Liver (tissue), 3 donors: Measurements from ENCODE around the gene HBG1.

ENCODE experiments used
- EGR1 ChIP-seq, 2 donors: IDR thresholded peaks; 2 replicates each; pipeline ENCODE4 v1.6.1; 2016 to 2018; ENCODE audit warnings: antibody characterized with exemption in 2 of 2, low read depth in 2 of 2
- FOXA1 ChIP-seq: IDR thresholded peaks from 2 replicates; pipeline ENCODE4 v1.6.1; 2016; ENCODE audit warnings: antibody characterized with exemption
- GABPA ChIP-seq, 2 donors: IDR thresholded peaks in 1 of 2; conservative IDR thresholded peaks in 1 of 2; 2 replicates each; pipeline ENCODE4 v1.6.1; 2016; ENCODE audit warnings: antibody characterized with exemption in 2 of 2, mild to moderate bottlenecking in 1 of 2, moderate library complexity in 1 of 2
- JUND ChIP-seq, 2 donors: IDR thresholded peaks; 2 replicates each; pipeline ENCODE4 v1.6.1; 2016; ENCODE audit warnings: antibody characterized with exemption in 2 of 2
- RAD21 ChIP-seq, 2 donors: IDR thresholded peaks; 2 replicates each; pipeline ENCODE4 v1.6.1; 2016; ENCODE audit warnings: antibody characterized with exemption in 2 of 2, mild to moderate bottlenecking in 2 of 2
- RXRA ChIP-seq, 2 donors: IDR thresholded peaks; 2 replicates each; pipeline ENCODE4 v1.6.1; 2017 to 2018; ENCODE audit warnings: antibody characterized with exemption in 2 of 2, mild to moderate bottlenecking in 1 of 2
- TAF1 ChIP-seq: conservative IDR thresholded peaks from 2 replicates; pipeline ENCODE4 v1.6.1; 2016; ENCODE audit warnings: antibody characterized with exemption, mild to moderate bottlenecking
- TF ChIP-seq, protein P1 (sequence below): fragments of 150-350 bp; IDR thresholded peaks from 2 replicates; pipeline ENCODE4 v1.5.1; 2017; ENCODE audit warnings: improper control_type of control experiment, low read depth, low read length; ENCODE audit not compliant: missing input control
- TF ChIP-seq, protein P2 (sequence below): IDR thresholded peaks from 2 replicates; pipeline ENCODE4 v1.6.1; 2016; ENCODE audit warnings: antibody characterized with exemption
- TF ChIP-seq, protein P3 (sequence below): IDR thresholded peaks from 2 replicates; pipeline ENCODE4 v1.6.1; 2016; ENCODE audit warnings: antibody characterized with exemption, mild to moderate bottlenecking
- TF ChIP-seq, protein P4 (sequence below): IDR thresholded peaks from 2 replicates; pipeline ENCODE4 v1.6.1; 2016; ENCODE audit warnings: antibody characterized with exemption
- TF ChIP-seq, protein P5 (sequence below): IDR thresholded peaks from 2 replicates; pipeline ENCODE4 v1.6.1; 2016; ENCODE audit warnings: antibody characterized with exemption
- donor health status: healthy.
- donor health status: healthy.

DNA sequence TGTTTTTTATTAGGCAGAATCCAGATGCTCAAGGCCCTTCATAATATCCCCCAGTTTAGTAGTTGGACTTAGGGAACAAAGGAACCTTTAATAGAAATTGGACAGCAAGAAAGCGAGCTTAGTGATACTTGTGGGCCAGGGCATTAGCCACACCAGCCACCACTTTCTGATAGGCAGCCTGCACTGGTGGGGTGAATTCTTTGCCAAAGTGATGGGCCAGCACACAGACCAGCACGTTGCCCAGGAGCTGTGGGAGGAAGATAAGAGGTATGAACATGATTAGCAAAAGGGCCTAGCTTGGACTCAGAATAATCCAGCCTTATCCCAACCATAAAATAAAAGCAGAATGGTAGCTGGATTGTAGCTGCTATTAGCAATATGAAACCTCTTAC is 24.2 kb downstream of the HBG1 start:
- TF ChIP-seq, protein P1, sequence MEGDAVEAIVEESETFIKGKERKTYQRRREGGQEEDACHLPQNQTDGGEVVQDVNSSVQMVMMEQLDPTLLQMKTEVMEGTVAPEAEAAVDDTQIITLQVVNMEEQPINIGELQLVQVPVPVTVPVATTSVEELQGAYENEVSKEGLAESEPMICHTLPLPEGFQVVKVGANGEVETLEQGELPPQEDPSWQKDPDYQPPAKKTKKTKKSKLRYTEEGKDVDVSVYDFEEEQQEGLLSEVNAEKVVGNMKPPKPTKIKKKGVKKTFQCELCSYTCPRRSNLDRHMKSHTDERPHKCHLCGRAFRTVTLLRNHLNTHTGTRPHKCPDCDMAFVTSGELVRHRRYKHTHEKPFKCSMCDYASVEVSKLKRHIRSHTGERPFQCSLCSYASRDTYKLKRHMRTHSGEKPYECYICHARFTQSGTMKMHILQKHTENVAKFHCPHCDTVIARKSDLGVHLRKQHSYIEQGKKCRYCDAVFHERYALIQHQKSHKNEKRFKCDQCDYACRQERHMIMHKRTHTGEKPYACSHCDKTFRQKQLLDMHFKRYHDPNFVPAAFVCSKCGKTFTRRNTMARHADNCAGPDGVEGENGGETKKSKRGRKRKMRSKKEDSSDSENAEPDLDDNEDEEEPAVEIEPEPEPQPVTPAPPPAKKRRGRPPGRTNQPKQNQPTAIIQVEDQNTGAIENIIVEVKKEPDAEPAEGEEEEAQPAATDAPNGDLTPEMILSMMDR = no peak
- no peak for TF ChIP-seq EGR1 (IDR thresholded peaks at IDR 0.05; ENCODE audit: low read depth in 2 of 2)
- TF ChIP-seq, protein P2, sequence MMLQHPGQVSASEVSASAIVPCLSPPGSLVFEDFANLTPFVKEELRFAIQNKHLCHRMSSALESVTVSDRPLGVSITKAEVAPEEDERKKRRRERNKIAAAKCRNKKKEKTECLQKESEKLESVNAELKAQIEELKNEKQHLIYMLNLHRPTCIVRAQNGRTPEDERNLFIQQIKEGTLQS = no peak
- TF ChIP-seq RAD21 (IDR thresholded peaks at IDR 0.05) = no peak
- TF ChIP-seq, protein P3, sequence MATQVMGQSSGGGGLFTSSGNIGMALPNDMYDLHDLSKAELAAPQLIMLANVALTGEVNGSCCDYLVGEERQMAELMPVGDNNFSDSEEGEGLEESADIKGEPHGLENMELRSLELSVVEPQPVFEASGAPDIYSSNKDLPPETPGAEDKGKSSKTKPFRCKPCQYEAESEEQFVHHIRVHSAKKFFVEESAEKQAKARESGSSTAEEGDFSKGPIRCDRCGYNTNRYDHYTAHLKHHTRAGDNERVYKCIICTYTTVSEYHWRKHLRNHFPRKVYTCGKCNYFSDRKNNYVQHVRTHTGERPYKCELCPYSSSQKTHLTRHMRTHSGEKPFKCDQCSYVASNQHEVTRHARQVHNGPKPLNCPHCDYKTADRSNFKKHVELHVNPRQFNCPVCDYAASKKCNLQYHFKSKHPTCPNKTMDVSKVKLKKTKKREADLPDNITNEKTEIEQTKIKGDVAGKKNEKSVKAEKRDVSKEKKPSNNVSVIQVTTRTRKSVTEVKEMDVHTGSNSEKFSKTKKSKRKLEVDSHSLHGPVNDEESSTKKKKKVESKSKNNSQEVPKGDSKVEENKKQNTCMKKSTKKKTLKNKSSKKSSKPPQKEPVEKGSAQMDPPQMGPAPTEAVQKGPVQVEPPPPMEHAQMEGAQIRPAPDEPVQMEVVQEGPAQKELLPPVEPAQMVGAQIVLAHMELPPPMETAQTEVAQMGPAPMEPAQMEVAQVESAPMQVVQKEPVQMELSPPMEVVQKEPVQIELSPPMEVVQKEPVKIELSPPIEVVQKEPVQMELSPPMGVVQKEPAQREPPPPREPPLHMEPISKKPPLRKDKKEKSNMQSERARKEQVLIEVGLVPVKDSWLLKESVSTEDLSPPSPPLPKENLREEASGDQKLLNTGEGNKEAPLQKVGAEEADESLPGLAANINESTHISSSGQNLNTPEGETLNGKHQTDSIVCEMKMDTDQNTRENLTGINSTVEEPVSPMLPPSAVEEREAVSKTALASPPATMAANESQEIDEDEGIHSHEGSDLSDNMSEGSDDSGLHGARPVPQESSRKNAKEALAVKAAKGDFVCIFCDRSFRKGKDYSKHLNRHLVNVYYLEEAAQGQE = no peak
- TF ChIP-seq, protein P4, sequence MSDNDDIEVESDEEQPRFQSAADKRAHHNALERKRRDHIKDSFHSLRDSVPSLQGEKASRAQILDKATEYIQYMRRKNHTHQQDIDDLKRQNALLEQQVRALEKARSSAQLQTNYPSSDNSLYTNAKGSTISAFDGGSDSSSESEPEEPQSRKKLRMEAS = no peak
- no peak for TF ChIP-seq GABPA (IDR thresholded peaks at IDR 0.05 in 1 of 2, conservative IDR thresholded peaks at IDR 0.05 in 1 of 2)
- no peak for TF ChIP-seq TAF1
- TF ChIP-seq RXRA (IDR thresholded peaks at IDR 0.05) = no peak
- TF ChIP-seq, protein P5, sequence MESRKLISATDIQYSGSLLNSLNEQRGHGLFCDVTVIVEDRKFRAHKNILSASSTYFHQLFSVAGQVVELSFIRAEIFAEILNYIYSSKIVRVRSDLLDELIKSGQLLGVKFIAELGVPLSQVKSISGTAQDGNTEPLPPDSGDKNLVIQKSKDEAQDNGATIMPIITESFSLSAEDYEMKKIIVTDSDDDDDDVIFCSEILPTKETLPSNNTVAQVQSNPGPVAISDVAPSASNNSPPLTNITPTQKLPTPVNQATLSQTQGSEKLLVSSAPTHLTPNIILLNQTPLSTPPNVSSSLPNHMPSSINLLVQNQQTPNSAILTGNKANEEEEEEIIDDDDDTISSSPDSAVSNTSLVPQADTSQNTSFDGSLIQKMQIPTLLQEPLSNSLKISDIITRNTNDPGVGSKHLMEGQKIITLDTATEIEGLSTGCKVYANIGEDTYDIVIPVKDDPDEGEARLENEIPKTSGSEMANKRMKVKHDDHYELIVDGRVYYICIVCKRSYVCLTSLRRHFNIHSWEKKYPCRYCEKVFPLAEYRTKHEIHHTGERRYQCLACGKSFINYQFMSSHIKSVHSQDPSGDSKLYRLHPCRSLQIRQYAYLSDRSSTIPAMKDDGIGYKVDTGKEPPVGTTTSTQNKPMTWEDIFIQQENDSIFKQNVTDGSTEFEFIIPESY = no peak
- TF ChIP-seq JUND (IDR thresholded peaks at IDR 0.05) = no peak
- no peak for TF ChIP-seq FOXA1
